Activated naive CD8-positive, alpha-beta T cell (primary cell): ENCODE data around the gene ULK3.
A peak's percentile ranks its signal among the peaks of the same experiment; 100 is the strongest.

Experiments
- H3K27ac Mint-ChIP-seq: one replicate; pipeline ENCODE4 v1.8.0; 2021; ENCODE audit warnings: mixed read lengths
- H3K27me3 Mint-ChIP-seq: one replicate; pipeline ENCODE4 v1.8.0; 2021; ENCODE audit warnings: mixed read lengths
- H3K36me3 Mint-ChIP-seq: one replicate; pipeline ENCODE4 v1.8.0; 2021; ENCODE audit warnings: mixed read lengths
- H3K4me1 Mint-ChIP-seq: one replicate; pipeline ENCODE4 v1.8.0; 2021; ENCODE audit warnings: low read depth, mixed read lengths
- H3K4me3 Mint-ChIP-seq: one replicate; pipeline ENCODE4 v1.8.0; 2021; ENCODE audit warnings: mild to moderate bottlenecking, mixed read lengths
- H3K9me3 Mint-ChIP-seq: one replicate; pipeline ENCODE4 v1.8.0; 2021; ENCODE audit warnings: low read depth, mixed read lengths

The ULK3 gene

GRCh38 chr15:74809242-74809641 lies 33.7 kb downstream of the ULK3 start:
- Mint-ChIP-seq H3K4me1 (peaks cover 32% of the 10 kb centered on the region), H3K27ac (peak overlapping the region; percentile 12), H3K4me3 (no peak overlapping the region), H3K27me3 (no peaks in the 10 kb centered on the region), H3K9me3 (no peaks in the 10 kb centered on the region), H3K36me3 (peaks cover under 1% of the 10 kb centered on the region)

DNA sequence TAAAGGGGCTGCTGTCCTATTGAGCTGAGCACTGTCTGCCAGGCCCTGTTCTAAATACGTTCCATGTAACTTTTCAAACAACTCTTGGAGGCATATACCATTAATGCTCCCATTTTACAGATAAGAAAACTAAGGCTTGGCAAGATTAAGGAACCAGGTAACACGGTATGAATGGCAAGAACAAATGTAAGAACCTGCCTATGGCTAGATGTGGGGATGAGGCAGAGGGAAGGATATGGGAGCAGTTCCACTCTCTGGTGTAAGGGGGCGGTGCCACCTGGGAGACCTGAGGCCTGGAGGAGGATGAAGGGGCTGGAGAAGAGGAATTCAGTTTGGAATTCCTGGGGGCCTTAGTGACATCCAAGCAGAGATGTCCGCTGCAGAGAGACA lies 34.1 kb downstream of the ULK3 start:
- H3K4me1 Mint-ChIP-seq = peaks cover 34% of the 10 kb centered on the region
- H3K27ac Mint-ChIP-seq = peak overlapping the region; percentile 12
- H3K9me3 Mint-ChIP-seq = no peaks in the 10 kb centered on the region
- H3K36me3 Mint-ChIP-seq = peaks cover 4% of the 10 kb centered on the region
- H3K4me3 Mint-ChIP-seq = no peak overlapping the region
- H3K27me3 Mint-ChIP-seq = no peaks in the 10 kb centered on the region

GRCh38 chr15:74808078-74808839 lies 34.7 kb downstream of the ULK3 start:
- Mint-ChIP-seq H3K27me3 (no peaks in the 10 kb centered on the region), H3K36me3 (peaks cover 5% of the 10 kb centered on the region), H3K9me3 (no peaks in the 10 kb centered on the region), H3K4me3 (no peak overlapping the region), H3K27ac (peak overlapping the region; percentile 81), H3K4me1 (peaks cover 34% of the 10 kb centered on the region)

- Mint-ChIP-seq H3K9me3 (no peaks in the 10 kb centered on the region), H3K36me3 (peaks cover 5% of the 10 kb centered on the region), H3K4me1 (peaks cover 34% of the 10 kb centered on the region), H3K27me3 (no peaks in the 10 kb centered on the region), H3K27ac (peak overlapping the region; percentile 81), H3K4me3 (no peak overlapping the region)
These were observed 35.7 kb downstream of the ULK3 start for GRCh38 chr15:74807282-74807681.

GRCh38 chr15:74804935-74805334 lies 38.0 kb downstream of the ULK3 start:
- Mint-ChIP-seq H3K27ac (peak overlapping the region; percentile 85), H3K36me3 (peaks cover 5% of the 10 kb centered on the region), H3K4me1 (peaks cover 38% of the 10 kb centered on the region), H3K9me3 (no peaks in the 10 kb centered on the region), H3K4me3 (no peak overlapping the region), H3K27me3 (no peaks in the 10 kb centered on the region)

- Mint-ChIP-seq H3K9me3 (no peaks in the 10 kb centered on the region), H3K4me1 (peaks cover 41% of the 10 kb centered on the region), H3K27ac (no peak overlapping the region), H3K27me3 (no peaks in the 10 kb centered on the region), H3K4me3 (no peak overlapping the region), H3K36me3 (peaks cover 5% of the 10 kb centered on the region)
These were observed 40.0 kb downstream of the ULK3 start for GRCh38 chr15:74802862-74803447.

DNA sequence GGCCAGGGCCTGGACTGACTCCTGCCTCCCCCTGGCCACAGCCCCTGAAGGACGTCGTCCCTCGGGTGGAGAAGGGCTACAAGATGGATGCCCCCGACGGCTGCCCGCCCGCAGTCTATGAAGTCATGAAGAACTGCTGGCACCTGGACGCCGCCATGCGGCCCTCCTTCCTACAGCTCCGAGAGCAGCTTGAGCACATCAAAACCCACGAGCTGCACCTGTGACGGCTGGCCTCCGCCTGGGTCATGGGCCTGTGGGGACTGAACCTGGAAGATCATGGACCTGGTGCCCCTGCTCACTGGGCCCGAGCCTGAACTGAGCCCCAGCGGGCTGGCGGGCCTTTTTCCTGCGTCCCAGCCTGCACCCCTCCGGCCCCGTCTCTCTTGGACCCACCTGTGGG lies 40.7 kb downstream of the ULK3 start:
- H3K27ac Mint-ChIP-seq = no peak overlapping the region
- H3K4me1 Mint-ChIP-seq = peaks cover 43% of the 10 kb centered on the region
- H3K4me3 Mint-ChIP-seq = no peak overlapping the region
- peaks cover 5% of the 10 kb centered on the region for H3K36me3 Mint-ChIP-seq
- H3K9me3 Mint-ChIP-seq = no peaks in the 10 kb centered on the region
- no peaks in the 10 kb centered on the region for H3K27me3 Mint-ChIP-seq

- H3K27ac Mint-ChIP-seq = no peak overlapping the region
These were observed 41.5 kb downstream of the ULK3 start for GRCh38 chr15:74801311-74801997.

GRCh38 chr15:74800559-74801094 lies 42.3 kb downstream of the ULK3 start:
- no peak overlapping the region for H3K4me3 Mint-ChIP-seq
- peaks cover 8% of the 10 kb centered on the region for H3K36me3 Mint-ChIP-seq
- H3K4me1 Mint-ChIP-seq = peaks cover 42% of the 10 kb centered on the region
- no peaks in the 10 kb centered on the region for H3K9me3 Mint-ChIP-seq
- H3K27me3 Mint-ChIP-seq = no peaks in the 10 kb centered on the region
- H3K27ac Mint-ChIP-seq = peak overlapping the region; percentile 84

More at GRCh38 chr15:74801311-74801997, 41.5 kb downstream of the ULK3 start:
- Mint-ChIP-seq H3K4me1 (peaks cover 38% of the 10 kb centered on the region), H3K27me3 (no peaks in the 10 kb centered on the region), H3K9me3 (no peaks in the 10 kb centered on the region), H3K4me3 (no peak overlapping the region), H3K36me3 (peaks cover 5% of the 10 kb centered on the region)

DNA sequence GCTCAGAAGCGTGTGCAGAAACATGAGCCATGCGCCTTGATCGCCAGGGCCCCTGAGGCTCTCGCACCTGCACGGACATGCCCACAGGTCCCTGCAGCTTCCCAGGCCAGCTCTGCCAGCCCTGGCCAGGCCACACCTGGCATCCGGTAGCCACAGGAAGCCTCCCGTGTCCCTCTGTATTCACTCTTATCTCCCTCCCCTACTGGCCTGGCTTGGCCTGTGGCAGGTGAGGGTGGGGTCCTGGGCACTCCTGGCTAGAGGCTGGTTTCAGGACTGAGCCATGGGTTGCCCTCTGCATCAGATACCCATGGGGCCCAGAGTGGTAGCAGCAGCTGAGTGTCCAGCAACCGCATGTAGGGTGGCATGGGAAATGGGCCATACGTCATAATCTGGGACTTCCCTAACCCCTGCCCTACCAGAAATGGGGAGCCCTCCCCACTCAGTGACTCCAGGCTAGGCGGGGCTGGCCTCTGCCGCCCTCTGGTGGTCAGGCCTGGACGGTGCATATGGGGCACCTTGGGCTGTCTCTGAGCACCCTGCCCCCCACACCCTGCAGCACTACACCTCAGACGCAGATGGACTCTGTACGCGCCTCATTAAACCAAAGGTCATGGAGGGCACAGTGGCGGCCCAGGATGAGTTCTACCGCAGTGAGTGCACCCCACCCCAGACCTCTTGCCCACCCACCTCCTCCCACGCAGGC lies 42.9 kb downstream of the ULK3 start:
- Mint-ChIP-seq H3K27ac (peak overlapping the region; percentile 84), H3K4me3 (peak overlapping the region; percentile 30), H3K36me3 (peaks cover 8% of the 10 kb centered on the region), H3K4me1 (peaks cover 48% of the 10 kb centered on the region), H3K9me3 (no peaks in the 10 kb centered on the region), H3K27me3 (no peaks in the 10 kb centered on the region)

DNA sequence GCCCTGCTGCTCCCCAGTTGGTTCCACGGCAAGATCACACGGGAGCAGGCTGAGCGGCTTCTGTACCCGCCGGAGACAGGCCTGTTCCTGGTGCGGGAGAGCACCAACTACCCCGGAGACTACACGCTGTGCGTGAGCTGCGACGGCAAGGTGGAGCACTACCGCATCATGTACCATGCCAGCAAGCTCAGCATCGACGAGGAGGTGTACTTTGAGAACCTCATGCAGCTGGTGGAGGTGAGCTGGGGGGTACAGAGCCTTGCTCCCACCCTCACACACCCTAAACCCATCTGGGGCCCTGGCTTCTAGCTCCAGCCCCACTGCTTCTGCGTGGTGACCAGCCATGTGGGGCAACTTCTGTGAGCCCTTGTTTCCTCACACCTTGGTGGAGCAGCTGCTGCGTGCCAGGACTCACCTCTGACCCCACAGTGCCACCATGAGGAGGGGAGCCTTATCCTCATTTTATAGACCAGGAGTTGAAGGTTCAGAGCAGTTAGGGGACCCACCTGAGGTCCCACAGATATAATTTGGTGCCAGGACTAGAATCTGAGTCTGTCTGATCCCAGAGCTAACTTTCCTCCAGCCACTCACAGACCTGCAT lies 43.6 kb downstream of the ULK3 start:
- Mint-ChIP-seq H3K4me3 (peak overlapping the region; percentile 49), H3K36me3 (peaks cover 8% of the 10 kb centered on the region), H3K9me3 (no peaks in the 10 kb centered on the region)

GRCh38 chr15:74798388-74799254 lies 44.3 kb downstream of the ULK3 start:
- H3K27ac Mint-ChIP-seq = peak overlapping the region; percentile 80
- peaks cover 3% of the 10 kb centered on the region for H3K36me3 Mint-ChIP-seq
- peaks cover 51% of the 10 kb centered on the region for H3K4me1 Mint-ChIP-seq
- no peaks in the 10 kb centered on the region for H3K27me3 Mint-ChIP-seq
- H3K9me3 Mint-ChIP-seq = no peaks in the 10 kb centered on the region
- peak overlapping the region; percentile 49 for H3K4me3 Mint-ChIP-seq

More for the DNA sequence above, 43.6 kb downstream of the ULK3 start:
- Mint-ChIP-seq H3K4me1 (peaks cover 52% of the 10 kb centered on the region), H3K27me3 (no peaks in the 10 kb centered on the region), H3K27ac (peak overlapping the region; percentile 75)

DNA sequence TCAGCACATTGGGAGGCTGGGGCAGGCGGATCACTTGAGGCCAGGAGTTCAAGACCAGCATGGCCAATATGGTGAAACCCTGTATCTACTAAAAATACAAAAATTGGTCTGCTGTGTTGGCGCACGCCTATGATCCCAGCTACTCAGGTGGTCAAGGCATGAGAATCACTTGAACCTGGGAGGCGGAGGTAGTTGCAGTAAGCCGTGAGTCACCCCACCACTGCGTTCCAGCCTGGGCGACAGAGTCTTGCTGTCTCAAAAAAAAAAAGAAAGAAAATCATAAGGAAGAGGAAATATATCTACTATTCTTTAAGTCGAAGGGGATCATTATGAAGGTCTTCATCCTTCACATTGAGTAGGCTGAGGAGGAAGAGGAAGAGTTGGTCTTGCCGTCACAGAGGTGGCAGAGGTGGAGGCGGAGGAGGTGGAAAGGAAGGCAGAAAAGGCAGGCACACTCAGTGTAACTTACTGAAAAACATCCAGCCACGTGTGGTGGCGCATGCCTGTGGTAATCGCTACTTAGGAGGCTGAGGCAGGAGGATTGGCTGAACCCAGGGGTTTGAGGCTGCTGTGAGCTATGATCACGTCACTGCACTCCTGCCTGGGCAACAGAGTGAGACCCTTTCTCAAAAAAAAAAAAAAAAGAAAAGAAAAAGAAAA lies 46.9 kb downstream of the ULK3 start:
- Mint-ChIP-seq H3K4me3 (peak overlapping the region; percentile 71), H3K9me3 (no peaks in the 10 kb centered on the region), H3K36me3 (peaks cover 3% of the 10 kb centered on the region), H3K4me1 (peaks cover 75% of the 10 kb centered on the region), H3K27ac (peak overlapping the region; percentile 96), H3K27me3 (no peaks in the 10 kb centered on the region)
